Measurements from ENCODE around the gene KCTD18.

Gene KCTD18

GRCh38 chr2:200456567-200456966 is 53.3 kb downstream of the KCTD18 start:
- DNase-seq (ENCODE audit: low spot score) = no peak
- POLR2A ChIA-PET (ENCODE audit: low non-redundant PET) = no interaction called here
- TF ChIP-seq CTCF (conservative IDR thresholded peaks at IDR 0.05; ENCODE audit: low read depth) = no peak
- H3K27ac ChIP-seq = no peak overlapping the region
- CTCF ChIA-PET = interaction anchor here (1.2 kb wide), 1 partner anchor 15 kb away, joined by 3 read pairs; no protein-coding TSS in a partner anchor

GRCh38 chr2:200455958-200456421 is 53.9 kb downstream of the KCTD18 start:
- ChIA-PET POLR2A (ENCODE audit: low non-redundant PET) (no interaction called here), CTCF (interaction anchor here (1.2 kb wide), 1 partner anchor 16 kb away, joined by 3 read pairs; no protein-coding TSS in a partner anchor)
- no peak for DNase-seq (ENCODE audit: low spot score)
- TF ChIP-seq CTCF (conservative IDR thresholded peaks at IDR 0.05; ENCODE audit: low read depth) = no peak
- no peak overlapping the region for H3K27ac ChIP-seq

- POLR2A ChIA-PET (ENCODE audit: low non-redundant PET) = no interaction called here
- TF ChIP-seq CTCF (conservative IDR thresholded peaks at IDR 0.05; ENCODE audit: low read depth) = no peak
Observed at GRCh38 chr2:200454927-200455801, 54.7 kb downstream of the KCTD18 start.

GRCh38 chr2:200453853-200454534 is 55.9 kb downstream of the KCTD18 start:
- ChIA-PET CTCF (interaction anchor here (0.6 kb wide), 1 partner anchor 1476 kb away, joined by 3 read pairs; no protein-coding TSS in a partner anchor), POLR2A (ENCODE audit: low non-redundant PET) (no interaction called here)
- H3K27ac ChIP-seq = no peak overlapping the region
- DNase-seq (ENCODE audit: low spot score) = no peak
- TF ChIP-seq CTCF (conservative IDR thresholded peaks at IDR 0.05; ENCODE audit: low read depth) = no peak

More at GRCh38 chr2:200454927-200455801, 54.7 kb downstream of the KCTD18 start:
- CTCF ChIA-PET = no interaction called here
- no peak for DNase-seq (ENCODE audit: low spot score)
- no peak overlapping the region for H3K27ac ChIP-seq

GRCh38 chr2:200453142-200453852 is 56.6 kb downstream of the KCTD18 start:
- ChIA-PET POLR2A (ENCODE audit: low non-redundant PET) (no interaction called here), CTCF (no interaction called here)
- no peak for TF ChIP-seq CTCF (conservative IDR thresholded peaks at IDR 0.05; ENCODE audit: low read depth)
- no peak for DNase-seq (ENCODE audit: low spot score)
- H3K27ac ChIP-seq = no peak overlapping the region

- CTCF ChIA-PET = no interaction called here
- no peak overlapping the region for H3K27ac ChIP-seq
- TF ChIP-seq CTCF (conservative IDR thresholded peaks at IDR 0.05; ENCODE audit: low read depth) = no peak
- DNase-seq (ENCODE audit: low spot score) = no peak
- POLR2A ChIA-PET (ENCODE audit: low non-redundant PET) = no interaction called here
Observed at GRCh38 chr2:200452377-200452776, 57.5 kb downstream of the KCTD18 start.
